GM10248 (cell line): ENCODE results near the gene KIAA1549.

Experiments used
- CTCF ChIA-PET: fragments of 300-600 bp; sonication (Branson Sonifier 250); formaldehyde crosslinking; extraction: SDS; loops from one replicate; lab custom pipeline; 2021; ENCODE audit warnings: antibody characterized with exemption; lab: Yijun Ruan, JAX
- POLR2A ChIA-PET: fragments of 350-650 bp; sonication (Branson Sonifier 250); formaldehyde crosslinking; extraction: SDS; loops from one replicate; lab custom pipeline; 2020; ENCODE audit warnings: antibody characterized with exemption; lab: Yijun Ruan, JAX
- DNase-seq: peaks from one replicate; pipeline ENCODE4 v3.0.0; 2012; ENCODE audit errors: extremely low spot score
- CTCF ChIP-seq: IDR thresholded peaks from 2 replicates; pipeline ENCODE4 v1.5.1; 2012; ENCODE audit warnings: mild to moderate bottlenecking, low read depth; ENCODE audit errors: extremely low read depth, missing control alignments, control extremely low read depth

The KIAA1549 gene

GRCh38 chr7:138871814-138872090 lies 109.4 kb downstream of the KIAA1549 start:
- no peak for DNase-seq
- CTCF ChIA-PET: interaction anchor here (0.9 kb wide), 1 partner anchor 15 kb away, joined by 3 read pairs; no protein-coding TSS in a partner anchor
- POLR2A ChIA-PET: interaction anchor here (0.5 kb wide), 1 partner anchor 462 kb away, joined by 3 read pairs; no protein-coding TSS in a partner anchor
- TF ChIP-seq CTCF: no peak

- no peak for DNase-seq
- ChIA-PET POLR2A (interaction anchor here (0.5 kb wide), 1 partner anchor 462 kb away, joined by 3 read pairs; no protein-coding TSS in a partner anchor), CTCF (interaction anchor here (0.9 to 1.0 kb wide), 2 partner anchors 15 kb away, joined by 3 read pairs; no protein-coding TSS in a partner anchor)
- TF ChIP-seq CTCF: no peak
These were observed 110.0 kb downstream of the KIAA1549 start for GRCh38 chr7:138871065-138871813.

DNA sequence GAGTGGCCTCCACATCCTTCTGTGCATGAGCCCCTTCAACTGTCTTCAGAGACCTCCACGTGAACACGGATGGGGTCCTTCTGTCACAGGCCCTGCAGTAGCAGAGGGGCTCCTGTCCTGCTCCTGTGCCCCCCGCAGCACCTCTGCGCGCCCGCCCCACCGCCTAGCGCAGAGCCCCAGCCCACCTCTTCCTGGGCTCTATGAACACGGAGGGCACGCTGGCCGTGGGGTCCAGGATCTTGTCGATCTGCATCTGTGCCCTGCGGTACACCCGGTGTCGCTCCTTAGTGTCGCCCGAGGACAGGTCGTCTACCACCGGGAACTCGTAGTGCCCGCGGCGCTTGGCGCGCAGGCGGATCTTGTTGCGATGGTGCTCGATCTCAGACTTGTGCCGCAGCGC lies 111.8 kb downstream of the KIAA1549 start:
- no peak for TF ChIP-seq CTCF
- DNase-seq: no peak
- ChIA-PET CTCF (no interaction called here), POLR2A (no interaction called here)

DNA sequence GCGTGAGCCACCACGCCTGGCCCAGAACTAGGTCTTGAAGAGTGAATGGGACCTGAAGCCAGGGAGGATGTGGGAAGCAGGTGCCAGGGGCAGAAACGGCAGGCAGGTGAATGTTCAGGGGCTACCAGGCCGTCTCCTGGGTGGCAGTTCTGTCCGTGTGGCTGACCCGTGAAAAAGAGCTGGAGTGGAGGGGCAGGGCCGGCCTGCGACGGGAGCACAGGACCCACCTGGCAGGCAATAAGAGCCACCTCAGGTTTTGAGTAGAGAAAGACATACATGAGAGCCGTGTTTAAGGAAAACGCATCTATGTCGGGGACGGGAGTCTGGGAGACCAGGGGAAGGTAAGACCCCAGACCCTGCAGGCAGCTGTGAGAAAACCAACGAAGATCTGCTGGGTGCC lies 112.5 kb downstream of the KIAA1549 start:
- ChIA-PET CTCF (no interaction called here), POLR2A (no interaction called here)
- no peak for DNase-seq
- TF ChIP-seq CTCF: no peak

DNA sequence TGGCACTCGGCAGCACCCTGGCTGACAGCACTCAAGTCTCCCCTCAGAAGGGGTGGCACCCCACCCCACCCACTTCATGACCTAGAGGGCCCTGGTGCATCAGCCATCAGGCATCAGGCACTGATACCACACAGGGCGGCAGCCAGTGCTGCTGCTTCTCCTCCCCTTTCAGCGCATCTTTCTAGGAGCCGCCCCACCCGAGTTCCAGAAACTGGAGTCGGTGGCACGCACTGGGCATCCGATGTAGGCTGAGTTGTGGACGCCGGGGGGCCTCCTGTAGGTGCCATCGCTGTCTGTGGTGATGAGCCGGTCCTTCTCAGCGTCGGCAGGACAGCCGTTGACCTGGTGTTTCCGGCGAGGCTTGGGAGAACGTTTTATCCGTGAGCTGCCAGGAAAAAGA lies 113.4 kb downstream of the KIAA1549 start:
- POLR2A ChIA-PET: no interaction called here
- TF ChIP-seq CTCF: no peak
- DNase-seq: no peak
- CTCF ChIA-PET: no interaction called here

DNA sequence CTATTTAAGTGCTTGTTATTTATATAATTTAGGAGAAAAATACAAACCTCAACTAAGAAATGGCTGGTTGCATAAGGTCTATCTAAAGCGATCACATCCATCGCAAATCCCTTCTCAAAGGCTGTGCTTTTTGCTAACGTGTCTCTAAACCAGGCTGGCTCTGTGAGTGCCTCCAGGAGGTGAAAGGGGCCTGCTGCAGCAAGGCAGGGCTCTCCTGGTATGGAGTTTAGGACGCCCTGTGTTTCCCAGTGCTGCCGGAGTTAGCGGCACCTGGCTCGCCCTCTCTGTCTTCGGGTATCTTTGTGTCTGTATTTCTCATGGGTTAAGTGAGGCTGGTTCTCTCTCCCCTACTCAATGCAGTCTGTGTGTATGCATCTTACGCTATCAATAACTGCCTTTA lies 114.8 kb downstream of the KIAA1549 start:
- no peak for TF ChIP-seq CTCF
- DNase-seq: no peak
- CTCF ChIA-PET: interaction anchor here (1.9 kb wide), 1 partner anchor 705 kb away, joined by 5 read pairs; no protein-coding TSS in a partner anchor
- POLR2A ChIA-PET: no interaction called here

DNA sequence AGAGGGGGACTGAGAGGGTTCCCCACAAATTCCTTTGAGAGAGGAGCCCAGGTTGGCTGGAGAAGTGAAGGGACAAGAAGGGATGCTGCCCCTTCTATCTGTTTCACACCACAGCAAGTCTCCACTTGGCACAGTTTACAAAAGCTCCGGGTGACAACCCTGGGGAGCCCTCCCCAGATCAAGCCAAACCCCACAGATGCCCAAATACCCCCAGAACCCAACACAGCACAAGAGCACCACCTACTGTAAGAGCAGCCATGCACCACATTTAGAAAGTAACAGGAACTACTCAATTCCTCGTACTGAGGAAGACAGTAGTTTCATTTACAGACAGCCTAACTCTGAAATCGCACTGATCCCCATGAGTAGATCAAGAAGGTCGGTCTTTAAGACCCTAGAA lies 115.3 kb downstream of the KIAA1549 start:
- ChIA-PET CTCF (interaction anchor here (1.9 kb wide), 1 partner anchor 704 kb away, joined by 5 read pairs; no protein-coding TSS in a partner anchor), POLR2A (no interaction called here)
- DNase-seq: peak; percentile 51
- TF ChIP-seq CTCF: peak; percentile 47
